Body of pancreas (tissue), 4 donors: Measurements from ENCODE around the gene APBA2.

Experiments used
- CTCF ChIP-seq, 7 experiments: fragments of 450-650 bp in 4 of 7; fragments of 200-600 bp in 3 of 7; sonication (generic) in 3 of 7; IDR thresholded peaks; one replicate each; pipeline ENCODE4 v1.5.1; 2016 to 2019; ENCODE audit warnings: antibody characterized with exemption in 7 of 7
- POLR2A ChIP-seq, 3 donors: fragments of 450-650 bp; IDR thresholded peaks; one replicate each; pipeline ENCODE4 v1.6.1; 2016; ENCODE audit warnings: antibody characterized with exemption in 3 of 3, mild to moderate bottlenecking in 2 of 3

GRCh38 chr15:29061746-29062145 lies 176.0 kb downstream of the APBA2 start:
- TF ChIP-seq CTCF (IDR thresholded peaks at IDR 0.05) (no peak), POLR2A (IDR thresholded peaks at IDR 0.05) (no peak)
